Right atrium auricular region (tissue), 2 donors: Measurements from ENCODE around the gene XRCC1. TPM values are rescaled to one million over a fixed set of nuclear protein-coding genes. Genes with fewer than 3 reads are reported as not detected.

ENCODE experiments used
- DNase-seq: peaks from one replicate; pipeline ENCODE4 v3.0.0-alpha.2; 2019; ENCODE audit warnings: low spot score
- H3K27ac ChIP-seq, 2 donors: fragments of 200-600 bp; sonication (generic); 1 replicate in 1 of 2; 2 replicates in 1 of 2; pipeline ENCODE4 v1.5.1; 2016 to 2019
- H3K27me3 ChIP-seq, 2 donors: fragments of 200-600 bp; sonication (generic); one replicate each; pipeline versions ENCODE4 v1.5.1 to v1.6.0; 2017 to 2019
- H3K36me3 ChIP-seq: fragments of 200-600 bp; sonication (generic); one replicate; pipeline ENCODE4 v1.5.1; 2016
- H3K4me1 ChIP-seq, 2 donors: fragments of 200-600 bp; sonication (generic); one replicate each; pipeline versions ENCODE4 v1.5.1 to v1.6.0; 2017 to 2019
- H3K4me3 ChIP-seq, 2 donors: fragments of 200-600 bp; sonication (generic); 1 replicate in 1 of 2; 2 replicates in 1 of 2; pipeline ENCODE4 v1.5.1; 2017 to 2019; ENCODE audit warnings: mild to moderate bottlenecking in 1 of 2, moderate library complexity in 1 of 2
- H3K9me3 ChIP-seq, 2 donors: fragments of 200-600 bp; sonication (generic); one replicate each; pipeline ENCODE4 v1.5.1; 2019
- total RNA-seq, 2 donors: library from RNA; depleted of rRNA; stranded (reverse); fragments of >200 nt; gene quantifications; one replicate each; pipeline ENCODE4 v1.1.0, GENCODE V29; 2016
- TF ChIP-seq, protein P1 (sequence below), 2 donors: fragments of 200-600 bp; sonication (generic); IDR thresholded peaks; one replicate each; pipeline ENCODE4 v1.5.1; 2019; ENCODE audit warnings: antibody characterized with exemption in 2 of 2

The XRCC1 gene
- total RNA-seq, 2 donors from 2014 or later = 14.3 to 14.9 TPM

DNA sequence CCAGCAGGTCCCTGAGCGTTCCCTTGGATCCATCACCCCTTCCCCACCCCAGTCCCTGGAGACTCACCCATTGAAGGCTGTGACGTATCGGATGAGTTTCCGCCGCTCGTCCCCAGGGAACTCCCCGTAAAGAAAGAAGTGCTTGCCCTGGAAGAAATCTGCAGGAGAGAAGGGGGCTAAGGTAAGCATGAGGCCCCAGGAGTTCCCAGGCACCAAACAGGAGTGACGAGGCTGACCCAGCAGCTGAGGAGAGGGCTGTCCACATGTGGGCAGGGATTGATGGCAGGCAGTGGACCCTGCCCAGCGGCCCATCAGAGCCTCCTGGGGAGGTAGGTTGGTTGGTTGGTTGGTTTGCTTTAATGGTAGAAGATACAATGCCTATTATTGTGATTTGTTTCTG is 31.2 kb downstream of the XRCC1 start:
- no peaks in the 10 kb centered on the region for H3K27me3 ChIP-seq
- H3K4me3 ChIP-seq = no peak overlapping the region
- TF ChIP-seq, protein P1, sequence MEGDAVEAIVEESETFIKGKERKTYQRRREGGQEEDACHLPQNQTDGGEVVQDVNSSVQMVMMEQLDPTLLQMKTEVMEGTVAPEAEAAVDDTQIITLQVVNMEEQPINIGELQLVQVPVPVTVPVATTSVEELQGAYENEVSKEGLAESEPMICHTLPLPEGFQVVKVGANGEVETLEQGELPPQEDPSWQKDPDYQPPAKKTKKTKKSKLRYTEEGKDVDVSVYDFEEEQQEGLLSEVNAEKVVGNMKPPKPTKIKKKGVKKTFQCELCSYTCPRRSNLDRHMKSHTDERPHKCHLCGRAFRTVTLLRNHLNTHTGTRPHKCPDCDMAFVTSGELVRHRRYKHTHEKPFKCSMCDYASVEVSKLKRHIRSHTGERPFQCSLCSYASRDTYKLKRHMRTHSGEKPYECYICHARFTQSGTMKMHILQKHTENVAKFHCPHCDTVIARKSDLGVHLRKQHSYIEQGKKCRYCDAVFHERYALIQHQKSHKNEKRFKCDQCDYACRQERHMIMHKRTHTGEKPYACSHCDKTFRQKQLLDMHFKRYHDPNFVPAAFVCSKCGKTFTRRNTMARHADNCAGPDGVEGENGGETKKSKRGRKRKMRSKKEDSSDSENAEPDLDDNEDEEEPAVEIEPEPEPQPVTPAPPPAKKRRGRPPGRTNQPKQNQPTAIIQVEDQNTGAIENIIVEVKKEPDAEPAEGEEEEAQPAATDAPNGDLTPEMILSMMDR (IDR thresholded peaks at IDR 0.05) = no peak
- H3K4me1 ChIP-seq = no peaks in the 10 kb centered on the region
- H3K9me3 ChIP-seq = peaks cover under 1 to 5% of the 10 kb centered on the region in 2 donors
- H3K36me3 ChIP-seq = peaks cover 39% of the 10 kb centered on the region
- no peak overlapping the region for H3K27ac ChIP-seq
- DNase-seq = no peak

DNA sequence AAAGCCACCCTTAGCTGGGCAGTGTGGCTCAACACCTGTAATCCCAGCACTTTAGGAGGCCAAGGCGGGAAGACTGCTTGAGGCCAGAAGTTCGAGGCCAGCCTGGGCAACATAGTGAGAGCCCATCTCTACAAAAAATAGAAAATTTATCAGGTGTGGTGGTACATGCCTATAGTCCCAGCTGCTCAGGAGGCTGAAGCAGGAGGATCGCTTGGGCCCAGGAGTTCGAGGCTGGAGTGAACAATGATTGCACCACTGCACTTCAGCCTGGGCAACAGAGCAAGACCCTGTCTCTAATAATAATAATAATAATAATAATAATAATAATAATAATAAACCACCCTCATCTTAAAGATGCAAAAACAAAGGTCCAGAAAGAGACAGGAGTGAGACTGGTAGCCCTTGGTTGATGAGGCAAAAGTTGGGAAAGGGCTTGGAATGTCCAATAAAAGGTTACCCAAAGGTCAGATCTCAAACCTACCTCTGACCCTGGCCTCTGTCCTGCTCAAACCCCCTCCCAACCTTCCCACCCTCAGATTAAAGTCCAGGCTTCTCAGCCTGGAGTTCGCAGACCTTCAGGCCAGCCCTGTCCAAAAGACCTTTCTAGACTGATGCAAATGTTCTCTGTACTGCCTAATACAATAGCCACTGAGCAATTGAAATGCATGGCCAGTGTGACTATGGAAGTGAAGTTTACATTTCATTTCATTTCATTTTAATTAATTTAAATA is 33.2 kb downstream of the XRCC1 start:
- no peak for DNase-seq
- Histone ChIP-seq H3K27me3 (no peaks in the 10 kb centered on the region), H3K4me3 (no peak overlapping the region), H3K36me3 (peaks cover 39% of the 10 kb centered on the region), H3K27ac (no peak overlapping the region), H3K9me3 (peaks cover 4 to 12% of the 10 kb centered on the region in 2 donors), H3K4me1 (no peaks in the 10 kb centered on the region)
- TF ChIP-seq, protein P1 (IDR thresholded peaks at IDR 0.05) = no peak

DNA sequence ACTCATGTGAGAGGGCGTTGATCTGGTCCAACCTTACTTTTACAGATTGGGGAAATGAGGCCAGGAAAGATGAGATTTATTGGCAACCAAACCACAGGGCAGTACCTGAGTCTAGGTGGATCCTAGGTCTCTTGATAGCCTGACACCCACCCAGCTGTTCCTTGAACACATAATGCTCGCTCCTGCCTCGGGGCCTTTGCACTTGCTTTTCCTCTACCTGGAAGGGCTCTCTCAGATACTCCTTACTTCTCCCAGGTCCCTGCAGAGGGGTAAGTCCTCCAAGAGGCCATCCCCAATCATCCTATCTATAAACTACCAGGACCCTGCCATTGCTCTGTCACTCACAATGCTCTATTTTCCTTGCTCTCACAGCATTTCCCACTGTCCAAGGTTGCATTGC is 34.9 kb downstream of the XRCC1 start:
- peaks cover 35% of the 10 kb centered on the region for H3K36me3 ChIP-seq
- peaks cover 4 to 12% of the 10 kb centered on the region in 2 donors for H3K9me3 ChIP-seq
- H3K4me1 ChIP-seq = peaks cover 0 to 3% of the 10 kb centered on the region in 2 donors
- no peaks in the 10 kb centered on the region for H3K27me3 ChIP-seq
- TF ChIP-seq, protein P1 (IDR thresholded peaks at IDR 0.05) = no peak
- no peak overlapping the region for H3K27ac ChIP-seq
- DNase-seq = no peak
- H3K4me3 ChIP-seq = no peak overlapping the region

DNA sequence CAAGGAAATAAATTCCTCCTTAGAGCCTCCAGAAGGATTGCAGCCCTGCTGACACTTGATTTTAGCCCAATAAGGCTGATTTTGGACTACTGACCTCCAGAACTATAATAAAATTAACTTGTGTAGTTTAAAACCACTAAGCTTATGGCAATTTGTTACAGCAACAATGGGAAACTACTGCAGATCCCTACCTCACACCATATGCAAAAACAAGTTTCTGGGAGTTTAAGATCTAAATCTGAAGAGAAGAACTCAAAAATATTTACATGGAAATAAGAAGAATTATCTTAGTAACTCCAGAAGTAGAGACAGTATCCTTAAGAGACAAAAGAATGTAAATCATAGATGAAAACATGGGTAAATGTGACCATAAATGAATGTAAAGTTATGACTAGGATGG is 36.4 kb downstream of the XRCC1 start:
- H3K4me3 ChIP-seq = no peak overlapping the region
- peaks cover 4 to 12% of the 10 kb centered on the region in 2 donors for H3K9me3 ChIP-seq
- TF ChIP-seq, protein P1 (IDR thresholded peaks at IDR 0.05) = no peak
- no peak for DNase-seq
- H3K36me3 ChIP-seq = peaks cover 25% of the 10 kb centered on the region
- no peak overlapping the region for H3K27ac ChIP-seq
- H3K4me1 ChIP-seq = peaks cover 0 to 16% of the 10 kb centered on the region in 2 donors
- no peaks in the 10 kb centered on the region for H3K27me3 ChIP-seq

DNA sequence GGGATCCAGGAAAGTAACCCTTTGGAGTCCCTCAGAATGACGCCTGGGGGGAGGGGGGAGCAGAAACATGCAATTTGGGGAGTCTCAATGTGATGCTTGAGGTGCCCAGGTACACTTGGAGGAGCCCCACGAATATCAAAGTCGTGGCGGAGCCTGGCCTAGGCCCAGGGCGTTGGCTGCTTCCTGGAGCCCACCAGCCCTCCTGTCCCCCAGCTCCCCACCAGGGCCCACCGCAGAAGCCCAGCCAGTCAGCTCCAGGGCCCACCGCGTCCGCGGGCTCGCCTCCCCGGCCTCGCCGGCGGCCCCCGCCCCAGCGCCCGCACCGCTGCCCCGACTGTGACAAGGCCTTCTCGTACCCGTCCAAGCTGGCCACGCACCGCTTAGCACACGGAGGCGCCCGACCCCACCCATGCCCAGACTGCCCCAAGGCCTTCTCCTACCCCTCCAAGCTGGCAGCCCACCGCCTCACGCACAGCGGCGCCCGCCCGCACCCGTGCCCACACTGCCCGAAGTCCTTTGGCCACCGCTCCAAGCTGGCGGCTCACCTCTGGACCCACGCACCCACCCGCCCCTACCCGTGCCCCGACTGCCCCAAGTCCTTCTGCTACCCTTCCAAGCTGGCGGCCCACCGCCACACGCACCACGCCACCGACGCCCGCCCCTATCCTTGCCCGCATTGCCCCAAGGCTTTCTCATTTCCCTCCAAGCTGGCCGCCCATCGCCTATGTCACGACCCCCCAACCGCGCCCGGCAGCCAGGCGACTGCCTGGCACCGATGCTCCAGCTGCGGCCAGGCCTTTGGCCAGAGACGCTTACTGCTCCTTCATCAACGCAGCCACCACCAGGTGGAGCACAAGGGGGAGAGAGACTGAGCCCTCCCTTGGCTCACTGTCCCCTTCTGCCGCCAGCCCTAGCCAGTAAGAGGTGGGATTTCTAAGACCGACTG is 40.2 kb downstream of the XRCC1 start:
- peak; percentile 73 for DNase-seq
- peaks cover 0 to 24% of the 10 kb centered on the region in 2 donors for H3K4me1 ChIP-seq
- H3K27me3 ChIP-seq = no peaks in the 10 kb centered on the region
- H3K36me3 ChIP-seq = no peaks in the 10 kb centered on the region
- H3K27ac ChIP-seq = peak overlapping the region; percentile 42 to 90
- no peak overlapping the region for H3K4me3 ChIP-seq
- peaks cover 4 to 12% of the 10 kb centered on the region in 2 donors for H3K9me3 ChIP-seq
- TF ChIP-seq, protein P1 (IDR thresholded peaks at IDR 0.05) = peak; percentile 58 to 75
